ENCODE results near the gene PADI1.
A peak's percentile ranks its signal among the peaks of the same experiment; 100 is the strongest.

PADI1 gene

DNA sequence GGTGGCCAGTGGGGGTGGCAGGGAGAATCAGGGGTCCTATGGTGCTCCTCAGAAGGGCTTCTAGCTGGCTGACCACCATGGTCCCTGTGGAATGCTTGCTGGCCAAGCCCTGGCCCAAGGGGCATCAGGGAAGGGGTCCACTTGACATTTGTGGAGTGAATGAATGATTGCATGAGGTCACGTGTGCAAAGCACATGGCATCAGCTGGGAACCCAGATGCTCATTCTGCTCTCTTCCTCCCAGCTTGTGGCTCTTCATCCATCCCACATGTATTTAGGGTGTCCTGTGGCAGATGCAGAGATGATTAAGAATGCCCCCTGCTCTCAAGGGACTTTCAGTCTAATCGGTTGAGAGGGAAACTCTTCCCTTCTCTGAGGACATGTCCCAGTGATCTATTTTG, 76.0 kb downstream of the PADI1 start:
- TF ChIP-seq POLR2A (IDR thresholded peaks at IDR 0.05; ENCODE audit: extremely low read depth, insufficient read length) (no peak), MYC (IDR thresholded peaks at IDR 0.05; ENCODE audit: low read depth, low read length) (no peak), MAX (IDR thresholded peaks at IDR 0.05; ENCODE audit: low read depth, low read length) (peak; percentile 64; the same call in 1 of the 2 replicates), CTCF (IDR thresholded peaks at IDR 0.05; ENCODE audit: low read depth, low read length) (no peak)
- DNase-seq (ENCODE audit: low read depth): peak; percentile 41
- H3K4me3 ChIP-seq (ENCODE audit: low read depth, low read length): no peak overlapping the region

DNA sequence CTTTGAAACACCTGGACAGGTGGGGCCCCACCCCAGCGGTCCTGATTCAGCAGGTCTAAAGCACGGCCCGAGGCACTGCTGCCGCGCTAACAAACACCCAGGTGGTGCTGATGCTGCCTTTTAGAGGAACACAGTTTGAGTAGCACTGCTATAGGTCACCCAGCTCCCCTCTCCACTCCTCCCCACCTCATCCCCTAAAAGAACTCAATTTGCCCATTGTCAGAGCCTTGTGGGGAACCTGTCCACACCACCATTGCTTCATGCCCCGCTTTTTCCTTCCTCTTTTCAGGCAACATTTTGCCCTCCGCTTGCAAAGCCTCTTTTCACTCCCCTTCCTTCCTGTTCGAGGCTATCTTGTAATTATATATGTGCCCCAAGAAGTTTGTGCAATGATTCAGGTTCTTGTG, 76.8 kb downstream of the PADI1 start:
- DNase-seq (ENCODE audit: low read depth): peak; percentile 98
- TF ChIP-seq MAX (IDR thresholded peaks at IDR 0.05; ENCODE audit: low read depth, low read length) (no peak), POLR2A (IDR thresholded peaks at IDR 0.05; ENCODE audit: extremely low read depth, insufficient read length) (no peak), CTCF (IDR thresholded peaks at IDR 0.05; ENCODE audit: low read depth, low read length) (no peak), MYC (IDR thresholded peaks at IDR 0.05; ENCODE audit: low read depth, low read length) (peak; percentile 74)

GRCh38 chr1:17282836-17283235, 77.9 kb downstream of the PADI1 start:
- no peak for DNase-seq (ENCODE audit: low read depth)
- TF ChIP-seq MYC (IDR thresholded peaks at IDR 0.05; ENCODE audit: low read depth, low read length): no peak
- TF ChIP-seq CTCF (IDR thresholded peaks at IDR 0.05; ENCODE audit: low read depth, low read length): no peak
- no peak for TF ChIP-seq MAX (IDR thresholded peaks at IDR 0.05; ENCODE audit: low read depth, low read length)
- TF ChIP-seq POLR2A (IDR thresholded peaks at IDR 0.05; ENCODE audit: extremely low read depth, insufficient read length): no peak
- H3K4me3 ChIP-seq (ENCODE audit: low read depth, low read length): no peak overlapping the region

More for the DNA sequence above, 76.8 kb downstream of the PADI1 start:
- no peak overlapping the region for H3K4me3 ChIP-seq (ENCODE audit: low read depth, low read length)

DNA sequence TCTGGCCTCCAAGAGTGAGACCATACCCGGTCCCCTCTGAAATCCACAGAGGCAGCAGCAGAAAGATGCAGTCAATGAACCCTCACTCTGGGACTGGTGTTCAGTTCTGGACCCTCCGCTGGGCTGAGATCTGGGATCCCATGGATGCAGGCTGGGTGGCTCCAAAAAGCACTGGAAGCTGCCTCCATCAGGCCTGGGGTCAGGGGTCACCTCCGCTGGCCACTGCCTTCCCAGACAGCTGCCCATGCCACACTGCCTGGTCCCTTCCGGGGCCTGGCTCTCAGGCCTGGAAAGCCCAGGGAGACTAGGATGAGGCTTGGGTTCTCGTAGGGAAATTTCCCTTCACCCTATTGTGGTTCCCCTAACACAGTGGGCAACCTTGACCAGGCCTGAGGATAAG, 81.7 kb downstream of the PADI1 start:
- DNase-seq (ENCODE audit: low read depth): no peak
- H3K4me3 ChIP-seq (ENCODE audit: low read depth, low read length): no peak overlapping the region
- TF ChIP-seq MYC (IDR thresholded peaks at IDR 0.05; ENCODE audit: low read depth, low read length): no peak
- TF ChIP-seq POLR2A (IDR thresholded peaks at IDR 0.05; ENCODE audit: extremely low read depth, insufficient read length): no peak
- TF ChIP-seq CTCF (IDR thresholded peaks at IDR 0.05; ENCODE audit: low read depth, low read length): no peak

DNA sequence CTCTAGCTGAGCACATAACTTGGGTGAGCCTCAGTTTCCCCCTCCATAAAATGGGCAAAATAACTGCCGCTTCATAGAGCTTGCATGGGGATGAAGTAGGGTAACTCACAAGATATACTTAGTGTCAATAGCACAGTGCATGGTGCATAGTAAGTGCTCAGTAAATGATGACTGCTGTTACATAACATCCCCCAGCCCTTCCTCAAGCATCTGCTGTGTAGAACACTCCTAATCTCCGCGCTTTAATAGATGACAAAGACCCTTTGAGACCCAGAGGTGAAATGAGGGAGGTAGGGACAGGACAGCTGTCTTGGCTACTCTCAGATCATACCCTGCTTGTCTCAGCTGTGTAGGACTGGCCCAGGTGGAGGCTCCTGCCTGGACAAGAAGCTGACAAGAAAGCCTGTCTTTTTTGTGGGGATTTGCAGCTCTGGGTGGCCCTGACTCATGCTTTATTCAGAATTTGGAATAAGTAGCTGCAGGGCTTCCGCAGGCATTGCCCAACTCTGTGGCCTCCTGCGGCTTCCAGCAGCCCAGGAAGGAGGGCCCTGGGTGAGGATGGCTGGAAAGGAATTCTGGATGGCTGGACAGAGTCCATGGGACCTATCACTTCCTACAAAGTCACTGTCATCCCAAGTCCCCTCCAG, 82.3 kb downstream of the PADI1 start:
- DNase-seq (ENCODE audit: low read depth): peak; percentile 80
- TF ChIP-seq POLR2A (IDR thresholded peaks at IDR 0.05; ENCODE audit: extremely low read depth, insufficient read length): no peak
- TF ChIP-seq MAX (IDR thresholded peaks at IDR 0.05; ENCODE audit: low read depth, low read length): no peak
- no peak for TF ChIP-seq CTCF (IDR thresholded peaks at IDR 0.05; ENCODE audit: low read depth, low read length)
- no peak; the same call in 1 of the 2 replicates for TF ChIP-seq MYC (IDR thresholded peaks at IDR 0.05; ENCODE audit: low read depth, low read length)
- H3K4me3 ChIP-seq (ENCODE audit: low read depth, low read length): no peak overlapping the region
